IMR-90 (cell line): ENCODE measurements around the gene REEP2. TPM values are rescaled to one million over a fixed set of nuclear protein-coding genes. Genes with fewer than 3 reads are reported as not detected.

Experiments
- ATAC-seq: fragments of 200-7000 bp; cut with Tn5 transposase; 2 replicates; pipeline ENCODE4 v1.9.1; 2020; ENCODE audit warnings: low read depth, mild to moderate bottlenecking, moderate library complexity
- BruUV-seq: library from RNA; stranded (reverse); fragments of 400-500 nt; replicated peaks from 2 replicates; lab custom pipeline; 2021; lab: Mats Ljungman, UMichigan
- CTCF ChIA-PET: fragments of 300-600 bp; formaldehyde crosslinking; extraction: SDS; loops from one replicate; lab custom pipeline; 2021; ENCODE audit warnings: antibody characterized with exemption; lab: Yijun Ruan, JAX
- POLR2A ChIA-PET: fragments of 300-600 bp; sonication (Branson Sonifier 250); formaldehyde crosslinking; loops from one replicate; lab custom pipeline; 2022; ENCODE audit warnings: antibody characterized with exemption; ENCODE audit not compliant: unreplicated experiment; lab: Charles Lee
- DNase-seq: peaks from one replicate; pipeline ENCODE4 v3.0.0; 2013
- H2AFZ ChIP-seq: replicated peaks from 2 replicates; pipeline ENCODE3; 2013; ENCODE audit warnings: low read length, mild to moderate bottlenecking; ENCODE audit not compliant: poor library complexity
- H2AK5ac ChIP-seq: 2 replicates; pipeline ENCODE4 v1.6.1; 2013; ENCODE audit warnings: low read depth, low read length, inconsistent platforms
- H2AK9ac ChIP-seq: replicated peaks from 2 replicates; pipeline ENCODE3; 2013; ENCODE audit warnings: mild to moderate bottlenecking, low read depth, low read length, moderate library complexity; ENCODE audit not compliant: poor library complexity
- H2BK120ac ChIP-seq: 2 replicates; pipeline ENCODE4 v1.6.1; 2013; ENCODE audit warnings: low read depth, low read length, inconsistent platforms
- H2BK15ac ChIP-seq: 3 replicates; pipeline ENCODE4 v1.6.1; 2013; ENCODE audit warnings: low read depth, low read length, inconsistent platforms
- H2BK20ac ChIP-seq: 2 replicates; pipeline ENCODE4 v1.6.1; 2013; ENCODE audit warnings: low read depth, mild to moderate bottlenecking, inconsistent platforms, low read length, moderate library complexity
- H2BK5ac ChIP-seq: 2 replicates; pipeline ENCODE4 v1.6.1; 2013; ENCODE audit warnings: mild to moderate bottlenecking, low read depth, low read length, inconsistent platforms; ENCODE audit not compliant: poor library complexity, severe bottlenecking
- H3K14ac ChIP-seq: replicated peaks from 2 replicates; pipeline ENCODE4 v1.6.1; 2013; ENCODE audit warnings: low read depth, low read length, inconsistent platforms
- H3K18ac ChIP-seq: 2 replicates; pipeline ENCODE4 v1.6.1; 2013; ENCODE audit warnings: low read depth, low read length, control low read depth
- H3K23ac ChIP-seq: 2 replicates; pipeline ENCODE4 v1.6.1; 2013; ENCODE audit warnings: low read depth, low read length, inconsistent platforms
- H3K27ac ChIP-seq: 2 replicates; pipeline ENCODE4 v1.5.1; 2013; ENCODE audit warnings: mild to moderate bottlenecking, control low read depth, low read length; ENCODE audit not compliant: insufficient read depth
- H3K27me3 ChIP-seq: 2 replicates; pipeline ENCODE4 v1.6.1; 2013; ENCODE audit warnings: low read length; ENCODE audit not compliant: control insufficient read depth, insufficient read depth
- H3K36me3 ChIP-seq: 2 replicates; pipeline ENCODE4 v1.6.1; 2013; ENCODE audit warnings: low read length, mixed read lengths; ENCODE audit not compliant: control insufficient read depth, insufficient read depth
- H3K4ac ChIP-seq: 2 replicates; pipeline ENCODE4 v1.6.1; 2013; ENCODE audit warnings: low read depth, low read length, inconsistent platforms
- H3K4me1 ChIP-seq: 2 replicates; pipeline ENCODE4 v1.6.1; 2013; ENCODE audit warnings: low read length, mixed read lengths; ENCODE audit not compliant: control insufficient read depth, insufficient read depth
- H3K4me2 ChIP-seq: 2 replicates; pipeline ENCODE4 v1.6.1; 2013; ENCODE audit warnings: low read depth, mild to moderate bottlenecking, control low read depth, low read length, moderate library complexity
- H3K4me3 ChIP-seq: 2 replicates; pipeline ENCODE4 v1.5.1; 2013; ENCODE audit warnings: low read depth, mild to moderate bottlenecking, control low read depth, low read length, moderate library complexity; ENCODE audit not compliant: insufficient read depth
- H3K56ac ChIP-seq: 2 replicates; pipeline ENCODE4 v1.6.1; 2013; ENCODE audit warnings: low read length, inconsistent platforms; ENCODE audit not compliant: insufficient read depth; ENCODE audit errors: extremely low read depth
- H3K79me1 ChIP-seq, 2 experiments: 2 replicates each; pipeline ENCODE4 v1.6.1; 2013; ENCODE audit warnings: low read length in 2 of 2, inconsistent platforms in 1 of 2, low read depth in 1 of 2
- H3K9ac ChIP-seq: 2 replicates; pipeline ENCODE4 v1.6.1; 2013; ENCODE audit warnings: low read depth, low read length, control low read depth
- H3K9me1 ChIP-seq: 2 replicates; pipeline ENCODE4 v1.6.1; 2013; ENCODE audit warnings: low read length, inconsistent platforms; ENCODE audit not compliant: insufficient read depth
- H3K9me3 ChIP-seq: 2 replicates; pipeline ENCODE4 v1.6.1; 2013; ENCODE audit warnings: low read length; ENCODE audit not compliant: control insufficient read depth, insufficient read depth
- H4K20me1 ChIP-seq: 2 replicates; pipeline ENCODE4 v1.6.1; 2013; ENCODE audit warnings: low read length, inconsistent platforms; ENCODE audit not compliant: insufficient read depth
- H4K5ac ChIP-seq: 2 replicates; pipeline ENCODE4 v1.6.1; 2013; ENCODE audit warnings: mild to moderate bottlenecking, low read depth, low read length, control low read depth
- H4K8ac ChIP-seq, 2 experiments: 2 replicates each; pipeline ENCODE4 v1.6.1; 2013; ENCODE audit warnings: low read depth in 2 of 2, low read length in 2 of 2, control low read depth in 1 of 2, inconsistent platforms in 1 of 2
- H4K91ac ChIP-seq: 2 replicates; pipeline ENCODE4 v1.6.1; 2013; ENCODE audit warnings: low read depth, low read length, inconsistent platforms; ENCODE audit not compliant: insufficient read depth
- CHD1 ChIP-seq: IDR thresholded peaks from 2 replicates; pipeline ENCODE4 v1.6.1; 2012; ENCODE audit warnings: low read depth, low read length, improper control_type of control experiment
- FOS ChIP-seq: fragments of 150-350 bp; IDR thresholded peaks from 2 replicates; pipeline ENCODE4 v1.6.1; 2016; ENCODE audit warnings: low read depth, low read length
- MAZ ChIP-seq: IDR thresholded peaks from 2 replicates; pipeline ENCODE4 v1.6.1; 2012; ENCODE audit warnings: low read depth, mild to moderate bottlenecking, low read length, improper control_type of control experiment, moderate library complexity, borderline replicate concordance
- MXI1 ChIP-seq: IDR thresholded peaks from 2 replicates; pipeline ENCODE4 v1.6.1; 2012; ENCODE audit warnings: low read depth, mild to moderate bottlenecking, low read length, moderate library complexity, borderline replicate concordance
- NFE2L2 ChIP-seq: fragments of 150-350 bp; IDR thresholded peaks from 2 replicates; pipeline ENCODE4 v1.6.1; 2016; ENCODE audit warnings: low read depth, mild to moderate bottlenecking, low read length
- POLR2A ChIP-seq: IDR thresholded peaks from 2 replicates; pipeline ENCODE4 v1.6.1; 2012; ENCODE audit warnings: mild to moderate bottlenecking, low read depth, low read length
- RCOR1 ChIP-seq: IDR thresholded peaks from 2 replicates; pipeline ENCODE4 v1.6.1; 2012; ENCODE audit warnings: mild to moderate bottlenecking, low read length, improper control_type of control experiment; ENCODE audit not compliant: insufficient replicate concordance
- RFX5 ChIP-seq: IDR thresholded peaks from 2 replicates; pipeline ENCODE4 v1.8.0; 2012; ENCODE audit warnings: low read depth, mild to moderate bottlenecking, low read length, moderate library complexity
- SMC3 ChIP-seq: fragments of 150-350 bp; IDR thresholded peaks from 2 replicates; pipeline ENCODE4 v1.6.1; 2016; ENCODE audit warnings: low read depth, mild to moderate bottlenecking, antibody characterized with exemption, low read length, moderate library complexity
- WGBS, 2 experiments: methylation state at CpG; one replicate each; pipeline versions ENCODE4 v1.1.5 to v1.1.7; 2013; ENCODE audit warnings: missing lambda C conversion rate in 2 of 2; ENCODE audit not compliant: insufficient read length in 1 of 2; ENCODE audit errors: extremely low coverage in 2 of 2; 5-methylcytosine and 5-hydroxymethylcytosine counted together
- dilution Hi-C: fragments of 300-500 bp; cut with HindIII; formaldehyde crosslinking; loops from one replicate; pipeline ENCODE4 v1.14.3; 2018; ENCODE audit warnings: low sequenced_read_pairs; ENCODE audit not compliant: unreplicated experiment
- in situ Hi-C: fragments of 300-500 bp; cut with MboI; formaldehyde crosslinking; loops from 3 replicates; pipeline ENCODE4 v1.14.3; 2019; ENCODE audit warnings: low sequenced_read_pairs, inconsistent platforms, mixed read lengths
- intact Hi-C: fragments of 100-400 bp; cut with micrococcal nuclease; formaldehyde crosslinking; loops from 2 replicates; pipeline ENCODE4 v1.10.0; 2022
- polyA plus RNA-seq, 3 experiments: library from polyadenylated mRNA; depleted of rRNA; stranded (reverse); fragments of >200 nt; gene quantifications; 2 replicates each; pipeline ENCODE4 v1.2.3, GENCODE V29; 2012; ENCODE audit warnings: low replicate concordance in 1 of 3
- total RNA-seq: library from RNA; depleted of rRNA; stranded (reverse); fragments of >200 nt; gene quantifications from 2 replicates; pipeline ENCODE4 v1.2.3, GENCODE V29; 2012
- TF ChIP-seq, protein P1 (sequence below): fragments of 150-350 bp; IDR thresholded peaks from 2 replicates; pipeline ENCODE4 v1.6.1; 2017; ENCODE audit warnings: mild to moderate bottlenecking, antibody characterized with exemption, low read length, low read depth
- TF ChIP-seq, protein P2 (sequence below): fragments of 150-350 bp; IDR thresholded peaks from 2 replicates; pipeline ENCODE4 v1.6.1; 2016; ENCODE audit warnings: low read depth, mild to moderate bottlenecking, low read length, moderate library complexity, borderline replicate concordance
- TF ChIP-seq, protein P3 (sequence below): conservative IDR thresholded peaks from 2 replicates; pipeline ENCODE4 v1.5.1; 2012; ENCODE audit warnings: mild to moderate bottlenecking, low read depth, low read length, improper control_type of control experiment

The REEP2 gene
- total and polyA plus RNA-seq, 2 of the 4 experiments (the other 2 are of a cell fraction), result 12.4 to 17.0 TPM

DNA sequence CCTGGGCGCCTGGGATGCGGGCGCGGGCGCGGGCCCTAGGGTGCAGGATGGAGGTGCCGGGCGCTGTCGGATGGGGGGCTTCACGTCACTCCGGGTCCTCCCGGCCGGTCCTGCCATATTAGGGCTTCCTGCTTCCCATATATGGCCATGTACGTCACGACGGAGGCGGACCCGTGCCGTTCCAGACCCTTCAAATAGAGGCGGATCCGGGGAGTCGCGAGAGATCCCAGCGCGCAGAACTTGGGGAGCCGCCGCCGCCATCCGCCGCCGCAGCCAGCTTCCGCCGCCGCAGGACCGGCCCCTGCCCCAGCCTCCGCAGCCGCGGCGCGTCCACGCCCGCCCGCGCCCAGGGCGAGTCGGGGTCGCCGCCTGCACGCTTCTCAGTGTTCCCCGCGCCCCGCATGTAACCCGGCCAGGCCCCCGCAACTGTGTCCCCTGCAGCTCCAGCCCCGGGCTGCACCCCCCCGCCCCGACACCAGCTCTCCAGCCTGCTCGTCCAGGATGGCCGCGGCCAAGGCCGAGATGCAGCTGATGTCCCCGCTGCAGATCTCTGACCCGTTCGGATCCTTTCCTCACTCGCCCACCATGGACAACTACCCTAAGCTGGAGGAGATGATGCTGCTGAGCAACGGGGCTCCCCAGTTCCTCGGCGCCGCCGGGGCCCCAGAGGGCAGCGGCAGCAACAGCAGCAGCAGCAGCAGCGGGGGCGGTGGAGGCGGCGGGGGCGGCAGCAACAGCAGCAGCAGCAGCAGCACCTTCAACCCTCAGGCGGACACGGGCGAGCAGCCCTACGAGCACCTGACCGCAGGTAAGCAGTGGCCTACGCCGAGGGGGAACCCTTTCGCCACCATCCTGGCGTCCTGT, 26.6 kb downstream of the REEP2 start, which contains the start of gene EGR1:
Gene EGR1 (plus strand): TSS at position 219 of the 864 bp plus-strand sequence. CDS start 283 bp downstream, at position 502.
- dilution Hi-C loops, result no loop called here
- TF ChIP-seq, protein P1, sequence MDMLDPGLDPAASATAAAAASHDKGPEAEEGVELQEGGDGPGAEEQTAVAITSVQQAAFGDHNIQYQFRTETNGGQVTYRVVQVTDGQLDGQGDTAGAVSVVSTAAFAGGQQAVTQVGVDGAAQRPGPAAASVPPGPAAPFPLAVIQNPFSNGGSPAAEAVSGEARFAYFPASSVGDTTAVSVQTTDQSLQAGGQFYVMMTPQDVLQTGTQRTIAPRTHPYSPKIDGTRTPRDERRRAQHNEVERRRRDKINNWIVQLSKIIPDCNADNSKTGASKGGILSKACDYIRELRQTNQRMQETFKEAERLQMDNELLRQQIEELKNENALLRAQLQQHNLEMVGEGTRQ, result peak; percentile 81
- TF ChIP-seq RCOR1 (no peak), SMC3 (no peak), MAZ (no peak), FOS (0 out of 2 replicates have a peak, but pooled peaks have one; percentile 2), RFX5 (no peak), POLR2A (no peak), NFE2L2 (no peak; the same call in 1 of the 2 replicates), CHD1 (no peak), MXI1 (no peak)
- TF ChIP-seq, protein P2, sequence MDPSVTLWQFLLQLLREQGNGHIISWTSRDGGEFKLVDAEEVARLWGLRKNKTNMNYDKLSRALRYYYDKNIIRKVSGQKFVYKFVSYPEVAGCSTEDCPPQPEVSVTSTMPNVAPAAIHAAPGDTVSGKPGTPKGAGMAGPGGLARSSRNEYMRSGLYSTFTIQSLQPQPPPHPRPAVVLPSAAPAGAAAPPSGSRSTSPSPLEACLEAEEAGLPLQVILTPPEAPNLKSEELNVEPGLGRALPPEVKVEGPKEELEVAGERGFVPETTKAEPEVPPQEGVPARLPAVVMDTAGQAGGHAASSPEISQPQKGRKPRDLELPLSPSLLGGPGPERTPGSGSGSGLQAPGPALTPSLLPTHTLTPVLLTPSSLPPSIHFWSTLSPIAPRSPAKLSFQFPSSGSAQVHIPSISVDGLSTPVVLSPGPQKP, result peak; percentile 29; the same call in 1 of the 2 replicates
- TF ChIP-seq, protein P3, sequence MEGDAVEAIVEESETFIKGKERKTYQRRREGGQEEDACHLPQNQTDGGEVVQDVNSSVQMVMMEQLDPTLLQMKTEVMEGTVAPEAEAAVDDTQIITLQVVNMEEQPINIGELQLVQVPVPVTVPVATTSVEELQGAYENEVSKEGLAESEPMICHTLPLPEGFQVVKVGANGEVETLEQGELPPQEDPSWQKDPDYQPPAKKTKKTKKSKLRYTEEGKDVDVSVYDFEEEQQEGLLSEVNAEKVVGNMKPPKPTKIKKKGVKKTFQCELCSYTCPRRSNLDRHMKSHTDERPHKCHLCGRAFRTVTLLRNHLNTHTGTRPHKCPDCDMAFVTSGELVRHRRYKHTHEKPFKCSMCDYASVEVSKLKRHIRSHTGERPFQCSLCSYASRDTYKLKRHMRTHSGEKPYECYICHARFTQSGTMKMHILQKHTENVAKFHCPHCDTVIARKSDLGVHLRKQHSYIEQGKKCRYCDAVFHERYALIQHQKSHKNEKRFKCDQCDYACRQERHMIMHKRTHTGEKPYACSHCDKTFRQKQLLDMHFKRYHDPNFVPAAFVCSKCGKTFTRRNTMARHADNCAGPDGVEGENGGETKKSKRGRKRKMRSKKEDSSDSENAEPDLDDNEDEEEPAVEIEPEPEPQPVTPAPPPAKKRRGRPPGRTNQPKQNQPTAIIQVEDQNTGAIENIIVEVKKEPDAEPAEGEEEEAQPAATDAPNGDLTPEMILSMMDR, result no peak

More for the DNA sequence above, 26.6 kb downstream of the REEP2 start, which contains the start of gene EGR1:
- no peaks in the 10 kb centered on the region for H3K9me3 ChIP-seq
- peaks cover 50% of the 10 kb centered on the region for H4K20me1 ChIP-seq
- peak within 1 kb of the TSS; percentile 75 for H4K91ac ChIP-seq
- peak within 1 kb of the TSS; percentile 74; the same call in 1 of the 2 replicates for H3K23ac ChIP-seq
- WGBS, 2 experiments, result 0% methylated on average over 55 of the region's 85 CpGs; no CpG with 5 or more reads in 1 of the 2 experiments
- peak within 1 kb of the TSS; percentile 65 for H3K9ac ChIP-seq
- no peak within 1 kb of the TSS for H2BK20ac ChIP-seq
- H2AFZ ChIP-seq, result peak within 1 kb of the TSS; percentile 100
- peaks cover 13 to 38% of the 10 kb centered on the region in 2 experiments for H3K79me1 ChIP-seq
- H3K4me1 ChIP-seq, result peaks cover 12% of the 10 kb centered on the region; the same call in 1 of the 2 replicates
- H3K4ac ChIP-seq, result peak within 1 kb of the TSS; percentile 89
- H4K8ac ChIP-seq, result peak within 1 kb of the TSS; percentile 59 to 94
- H4K5ac ChIP-seq, result peak within 1 kb of the TSS; percentile 4; the same call in 1 of the 2 replicates
- peak within 1 kb of the TSS; percentile 79 for H3K4me2 ChIP-seq
- POLR2A ChIA-PET, result interaction anchor here (0.5 to 1.4 kb wide), 8 partner anchors 12 to 828 kb away, joined by 3 to 7 read pairs (median 6); partner anchors contain the start of genes ETF1, KIF20A and MATR3
- peak within 1 kb of the TSS; percentile 48; the same call in 1 of the 3 replicates for H2BK15ac ChIP-seq
- peak within 1 kb of the TSS; percentile 78 for H2BK5ac ChIP-seq
- intact Hi-C loops, result no loop called here
- CTCF ChIA-PET, result interaction anchor here (0.5 to 2.2 kb wide), 5 partner anchors 10 to 83 kb away, joined by 3 to 10 read pairs (median 5); no protein-coding TSS in a partner anchor
- peak within 1 kb of the TSS; percentile 98 for H2AK9ac ChIP-seq
- ATAC-seq, result peak; percentile 56
- peak within 1 kb of the TSS; percentile 12; the same call in 1 of the 2 replicates for H3K18ac ChIP-seq
- H3K4me3 ChIP-seq, result peak within 1 kb of the TSS; percentile 66
- peaks cover 18% of the 10 kb centered on the region for H3K36me3 ChIP-seq
- H3K27me3 ChIP-seq, result no peaks in the 10 kb centered on the region
- H3K9me1 ChIP-seq, result peaks cover 23% of the 10 kb centered on the region
- peak; percentile 94 for DNase-seq
- in situ Hi-C loops, result no loop called here
- peak within 1 kb of the TSS; percentile 71 for H3K14ac ChIP-seq
- peak within 1 kb of the TSS; percentile 88 for H3K27ac ChIP-seq
- H2BK120ac ChIP-seq, result peak within 1 kb of the TSS; percentile 52; the same call in 1 of the 2 replicates
- no TSS peak for BruUV-seq
- peak within 1 kb of the TSS; percentile 86 for H2AK5ac ChIP-seq
- peak within 1 kb of the TSS; percentile 88 for H3K56ac ChIP-seq
